Measurements from ENCODE around the gene ORM1.

Gene ORM1

DNA sequence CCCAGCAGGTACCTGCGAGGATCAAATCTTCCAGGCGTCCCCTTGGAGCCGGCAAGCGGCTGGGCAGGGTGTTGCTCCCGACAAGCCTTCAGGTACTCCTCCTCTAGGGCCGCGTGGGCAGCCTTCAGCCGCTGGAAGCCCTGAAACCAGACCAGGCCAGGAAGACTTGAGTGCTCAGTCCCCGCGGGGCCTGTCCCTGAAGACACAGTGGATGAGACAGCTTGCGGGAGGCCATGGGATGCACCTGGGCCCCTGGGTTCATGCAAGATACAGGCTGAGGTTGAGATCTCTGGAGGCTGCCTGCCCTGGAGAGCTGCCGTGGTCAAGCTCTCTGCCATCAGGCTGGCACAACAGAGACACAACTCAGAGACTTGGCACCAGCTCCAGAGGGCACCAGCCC is 39.5 kb downstream of the ORM1 start:
- no CpG with 5 or more reads among the region's 12 CpGs for WGBS (ENCODE audit: extremely low coverage, insufficient coverage, low lambda C conversion rate)
- no peaks in the 10 kb centered on the region for H3K79me2 ChIP-seq (ENCODE audit: control insufficient read depth, insufficient read depth, low read length)
- no peak for DNase-seq

DNA sequence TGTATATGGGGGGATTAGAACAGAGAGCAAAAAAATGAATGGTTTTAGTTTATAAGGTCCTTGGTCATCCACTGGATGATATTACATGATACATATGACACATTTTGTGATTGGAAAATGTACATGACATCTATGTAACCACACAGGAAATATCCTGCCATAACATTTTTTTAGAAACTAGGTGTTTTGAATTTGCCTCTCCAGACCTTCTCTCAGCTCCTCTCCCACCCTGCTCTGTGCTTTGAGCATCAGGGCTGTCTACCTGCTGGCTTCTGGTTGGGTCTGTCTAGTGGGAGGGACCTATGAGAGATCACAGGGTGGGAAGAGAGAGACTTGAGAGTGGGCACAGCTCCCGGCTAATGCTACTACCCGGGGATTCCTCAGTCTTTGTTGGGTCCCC is 40.5 kb downstream of the ORM1 start:
- H2BK15ac ChIP-seq (replicated peaks; ENCODE audit: low read depth) = no peak overlapping the region
- no peak overlapping the region for H4K5ac ChIP-seq (ENCODE audit: low read length)
- no peak overlapping the region for H3K23ac ChIP-seq (ENCODE audit: low read length)
- no peaks in the 10 kb centered on the region for H3K36me3 ChIP-seq (ENCODE audit: control insufficient read depth, insufficient read depth, low read length)
- no peak overlapping the region for H3K56ac ChIP-seq (ENCODE audit: low read length)
- no peak overlapping the region for H3K18ac ChIP-seq (ENCODE audit: low read length)
- no peak overlapping the region for H2AK5ac ChIP-seq (ENCODE audit: low read length)
- WGBS (ENCODE audit: extremely low coverage, insufficient coverage, low lambda C conversion rate) = no CpG with 5 or more reads among the region's 2 CpGs
- H4K8ac ChIP-seq (ENCODE audit: low read depth, low read length) = no peak overlapping the region
- no peaks in the 10 kb centered on the region for H3K79me1 ChIP-seq (ENCODE audit: low read length)
- no peak for DNase-seq
- H3K27ac ChIP-seq (ENCODE audit: low read depth, low read length) = no peak overlapping the region
- H2BK120ac ChIP-seq (ENCODE audit: low read depth, low read length) = no peak overlapping the region
- H3K4ac ChIP-seq (ENCODE audit: low read depth, low read length) = no peak overlapping the region
- no peak overlapping the region for H2BK5ac ChIP-seq (ENCODE audit: low read length)
- H3K9ac ChIP-seq (ENCODE audit: low read length) = no peak overlapping the region
- no peaks in the 10 kb centered on the region for H3K27me3 ChIP-seq (ENCODE audit: insufficient read depth, low read length, poor library complexity)
- no peaks in the 10 kb centered on the region for H3K79me2 ChIP-seq (ENCODE audit: control insufficient read depth, insufficient read depth, low read length)
- no peak overlapping the region for H3K4me3 ChIP-seq (ENCODE audit: low read length)
- H3K4me1 ChIP-seq (ENCODE audit: control insufficient read depth, low read depth, low read length) = no peaks in the 10 kb centered on the region
- H3K4me2 ChIP-seq (ENCODE audit: low read length) = no peak overlapping the region

More for the DNA sequence above, 39.5 kb downstream of the ORM1 start:
- Histone ChIP-seq H3K4me3 (ENCODE audit: low read length) (no peak overlapping the region), H3K27me3 (ENCODE audit: insufficient read depth, low read length, poor library complexity) (no peaks in the 10 kb centered on the region), H3K4me1 (ENCODE audit: control insufficient read depth, low read depth, low read length) (no peaks in the 10 kb centered on the region), H3K27ac (ENCODE audit: low read depth, low read length) (no peak overlapping the region), H4K8ac (ENCODE audit: low read depth, low read length) (no peak overlapping the region), H3K4me2 (ENCODE audit: low read length) (no peak overlapping the region), H4K5ac (ENCODE audit: low read length) (no peak overlapping the region), H3K18ac (ENCODE audit: low read length) (no peak overlapping the region), H3K79me1 (ENCODE audit: low read length) (no peaks in the 10 kb centered on the region), H2BK120ac (ENCODE audit: low read depth, low read length) (no peak overlapping the region), H3K4ac (ENCODE audit: low read depth, low read length) (no peak overlapping the region), H2AK5ac (ENCODE audit: low read length) (no peak overlapping the region), H3K56ac (ENCODE audit: low read length) (no peak overlapping the region), H3K23ac (ENCODE audit: low read length) (no peak overlapping the region), H3K36me3 (ENCODE audit: control insufficient read depth, insufficient read depth, low read length) (no peaks in the 10 kb centered on the region), H2BK15ac (replicated peaks; ENCODE audit: low read depth) (no peak overlapping the region), H2BK5ac (ENCODE audit: low read length) (no peak overlapping the region), H3K9ac (ENCODE audit: low read length) (no peak overlapping the region)

DNA sequence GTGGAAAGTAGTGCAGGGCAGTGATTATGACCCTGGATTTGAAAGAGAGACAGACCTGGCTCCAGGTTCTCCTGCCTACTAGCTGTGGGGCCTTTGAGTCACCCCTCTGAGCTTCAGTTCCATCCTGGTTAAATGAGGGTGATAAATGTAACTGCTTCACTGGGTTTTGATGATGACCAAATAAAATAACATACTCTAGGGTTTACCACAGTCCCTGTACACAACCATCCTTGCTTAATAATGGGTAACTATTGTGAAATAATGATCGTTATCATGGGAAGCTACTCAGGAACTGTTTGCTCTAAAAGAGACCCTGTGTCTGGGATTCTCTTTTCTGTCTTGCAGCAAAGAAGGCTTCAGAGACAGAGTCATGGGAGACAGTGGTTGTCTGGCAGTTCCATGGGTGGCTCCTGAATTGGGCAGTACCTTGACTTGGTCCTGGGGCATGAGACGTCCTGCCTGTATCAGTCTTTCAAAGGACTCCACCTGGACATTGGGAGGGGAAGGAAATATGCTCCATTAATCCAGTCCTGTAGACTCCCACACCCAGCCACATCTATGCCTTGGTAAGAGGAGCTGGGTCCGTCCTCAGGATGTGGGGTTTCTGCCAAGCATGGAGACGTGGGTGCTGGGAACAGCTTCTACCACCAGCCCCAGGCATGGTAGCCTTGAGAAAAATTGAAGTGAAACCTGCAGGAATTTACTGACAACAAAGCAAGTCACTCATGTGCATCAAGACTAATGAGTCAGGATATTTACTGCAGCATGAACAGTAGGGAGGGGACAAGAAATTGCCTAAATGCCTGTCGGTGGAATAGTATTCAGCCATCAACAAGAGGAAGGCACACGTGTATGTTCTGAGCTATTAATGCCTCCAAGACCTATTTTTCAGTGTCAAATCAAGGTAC is 41.5 kb downstream of the ORM1 start:
- no peaks in the 10 kb centered on the region for H3K36me3 ChIP-seq (ENCODE audit: control insufficient read depth, insufficient read depth, low read length)
- no peak overlapping the region for H2AK5ac ChIP-seq (ENCODE audit: low read length)
- no peak overlapping the region for H3K4me3 ChIP-seq (ENCODE audit: low read length)
- no peaks in the 10 kb centered on the region for H3K4me1 ChIP-seq (ENCODE audit: control insufficient read depth, low read depth, low read length)
- H3K9ac ChIP-seq (ENCODE audit: low read length) = no peak overlapping the region
- no peak overlapping the region for H4K8ac ChIP-seq (ENCODE audit: low read depth, low read length)
- no peak overlapping the region for H3K18ac ChIP-seq (ENCODE audit: low read length)
- H3K27ac ChIP-seq (ENCODE audit: low read depth, low read length) = no peak overlapping the region
- H3K56ac ChIP-seq (ENCODE audit: low read length) = no peak overlapping the region
- no peak overlapping the region for H2BK5ac ChIP-seq (ENCODE audit: low read length)
- H3K23ac ChIP-seq (ENCODE audit: low read length) = no peak overlapping the region
- no peak overlapping the region for H3K4me2 ChIP-seq (ENCODE audit: low read length)
- no peak overlapping the region for H2BK15ac ChIP-seq (replicated peaks; ENCODE audit: low read depth)
- DNase-seq = no peak
- WGBS (ENCODE audit: extremely low coverage, insufficient coverage, low lambda C conversion rate) = no CpG with 5 or more reads among the region's 6 CpGs
- H3K79me2 ChIP-seq (ENCODE audit: control insufficient read depth, insufficient read depth, low read length) = no peaks in the 10 kb centered on the region
- H3K27me3 ChIP-seq (ENCODE audit: insufficient read depth, low read length, poor library complexity) = no peaks in the 10 kb centered on the region
- H4K5ac ChIP-seq (ENCODE audit: low read length) = no peak overlapping the region
- H2BK120ac ChIP-seq (ENCODE audit: low read depth, low read length) = no peak overlapping the region
- no peaks in the 10 kb centered on the region for H3K79me1 ChIP-seq (ENCODE audit: low read length)
- no peak overlapping the region for H3K4ac ChIP-seq (ENCODE audit: low read depth, low read length)

DNA sequence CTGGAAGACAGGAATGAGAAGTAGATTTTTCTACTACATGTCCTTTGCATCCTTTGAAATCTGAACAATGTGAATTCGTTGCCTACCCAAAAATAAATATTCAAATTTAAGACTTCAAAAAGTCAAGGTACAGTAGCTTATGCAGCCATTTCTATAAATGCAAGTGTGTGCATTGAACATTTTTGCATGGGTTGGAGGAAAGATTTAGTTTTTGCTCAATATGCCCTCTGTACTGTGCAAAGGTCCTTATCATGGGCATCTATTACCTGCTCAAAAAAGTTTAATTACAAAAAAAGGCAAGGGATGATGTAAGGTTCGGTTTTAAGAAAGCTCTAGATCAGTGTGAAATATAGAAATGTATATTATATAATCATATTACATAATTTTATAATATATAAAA is 42.3 kb downstream of the ORM1 start:
- Histone ChIP-seq H3K18ac (ENCODE audit: low read length) (no peak overlapping the region), H2AK5ac (ENCODE audit: low read length) (no peak overlapping the region), H3K36me3 (ENCODE audit: control insufficient read depth, insufficient read depth, low read length) (no peaks in the 10 kb centered on the region), H2BK5ac (ENCODE audit: low read length) (no peak overlapping the region), H4K8ac (ENCODE audit: low read depth, low read length) (no peak overlapping the region), H3K4ac (ENCODE audit: low read depth, low read length) (no peak overlapping the region), H3K79me2 (ENCODE audit: control insufficient read depth, insufficient read depth, low read length) (no peaks in the 10 kb centered on the region), H3K23ac (ENCODE audit: low read length) (no peak overlapping the region), H3K27ac (ENCODE audit: low read depth, low read length) (no peak overlapping the region), H2BK15ac (replicated peaks; ENCODE audit: low read depth) (no peak overlapping the region), H3K4me2 (ENCODE audit: low read length) (no peak overlapping the region), H2BK120ac (ENCODE audit: low read depth, low read length) (no peak overlapping the region), H3K27me3 (ENCODE audit: insufficient read depth, low read length, poor library complexity) (no peaks in the 10 kb centered on the region), H3K4me3 (ENCODE audit: low read length) (no peak overlapping the region), H3K4me1 (ENCODE audit: control insufficient read depth, low read depth, low read length) (peaks cover 5% of the 10 kb centered on the region), H3K9ac (ENCODE audit: low read length) (no peak overlapping the region), H3K56ac (ENCODE audit: low read length) (no peak overlapping the region), H3K79me1 (ENCODE audit: low read length) (no peaks in the 10 kb centered on the region), H4K5ac (ENCODE audit: low read length) (no peak overlapping the region)
- no peak for DNase-seq
- no CpG with 5 or more reads among the region's 2 CpGs for WGBS (ENCODE audit: extremely low coverage, insufficient coverage, low lambda C conversion rate)

DNA sequence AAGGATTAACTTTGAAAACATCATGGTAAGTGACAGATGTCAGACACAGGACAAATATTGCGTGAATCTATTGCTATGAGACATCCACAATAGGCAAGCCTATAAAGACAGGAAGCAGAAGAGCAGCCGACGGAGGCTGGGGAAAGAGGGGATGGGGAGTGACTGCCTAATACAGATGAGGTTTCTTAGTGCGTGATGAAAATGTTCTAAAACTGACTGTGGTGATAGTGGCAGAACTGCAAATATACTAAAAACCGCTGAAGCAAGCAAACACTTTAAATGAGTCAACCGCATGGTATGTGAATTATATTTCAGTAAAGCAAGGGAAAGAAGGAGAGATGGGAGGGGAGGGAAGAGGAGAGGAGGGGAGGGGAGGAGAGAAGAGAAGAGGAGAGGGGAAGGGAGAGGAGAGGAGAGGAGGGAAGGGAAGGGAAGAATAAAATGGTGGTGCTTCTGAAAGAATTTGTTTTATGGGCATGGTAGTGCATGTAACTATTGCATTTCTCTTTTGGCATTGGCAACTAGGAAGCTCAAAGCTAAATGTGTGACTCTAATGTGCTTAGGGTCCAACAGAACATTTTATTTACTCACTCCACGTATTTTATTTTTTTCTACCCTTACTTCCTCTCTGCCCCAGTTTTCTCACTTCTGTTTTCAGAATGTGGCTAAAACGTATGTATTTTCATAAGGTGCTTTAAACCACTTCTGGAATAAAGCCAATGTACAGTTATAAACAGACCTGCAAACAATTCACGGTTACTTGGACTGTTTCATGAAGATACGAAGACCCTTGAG is 43.6 kb downstream of the ORM1 start:
- Histone ChIP-seq H3K36me3 (ENCODE audit: control insufficient read depth, insufficient read depth, low read length) (no peaks in the 10 kb centered on the region), H2BK120ac (ENCODE audit: low read depth, low read length) (no peak overlapping the region), H3K79me1 (ENCODE audit: low read length) (no peaks in the 10 kb centered on the region), H2AK5ac (ENCODE audit: low read length) (no peak overlapping the region), H3K18ac (ENCODE audit: low read length) (no peak overlapping the region), H3K79me2 (ENCODE audit: control insufficient read depth, insufficient read depth, low read length) (no peaks in the 10 kb centered on the region), H3K27ac (ENCODE audit: low read depth, low read length) (no peak overlapping the region), H4K5ac (ENCODE audit: low read length) (no peak overlapping the region), H3K4ac (ENCODE audit: low read depth, low read length) (no peak overlapping the region), H3K27me3 (ENCODE audit: insufficient read depth, low read length, poor library complexity) (no peaks in the 10 kb centered on the region), H2BK5ac (ENCODE audit: low read length) (no peak overlapping the region), H3K9ac (ENCODE audit: low read length) (no peak overlapping the region), H3K56ac (ENCODE audit: low read length) (no peak overlapping the region), H2BK15ac (replicated peaks; ENCODE audit: low read depth) (no peak overlapping the region), H3K4me1 (ENCODE audit: control insufficient read depth, low read depth, low read length) (peaks cover 15% of the 10 kb centered on the region), H3K23ac (ENCODE audit: low read length) (no peak overlapping the region), H3K4me3 (ENCODE audit: low read length) (no peak overlapping the region), H3K4me2 (ENCODE audit: low read length) (no peak overlapping the region), H4K8ac (ENCODE audit: low read depth, low read length) (no peak overlapping the region)
- no peak for DNase-seq
- WGBS (ENCODE audit: extremely low coverage, insufficient coverage, low lambda C conversion rate) = no CpG with 5 or more reads among the region's 10 CpGs

All from mesendoderm (in vitro differentiated cells).